Measurements from ENCODE around the gene PRC1.

The PRC1 gene

GRCh38 chr15:90921887-90922286, 72.4 kb downstream of the PRC1 start:
- DNase-seq (ENCODE audit: extremely low read depth, low read depth): no peak
- no peak overlapping the region for H3K4me3 ChIP-seq (replicated peaks; ENCODE audit: low read depth, low read length)
- TF ChIP-seq CTCF (IDR thresholded peaks at IDR 0.05; ENCODE audit: low read depth, low read length, missing control alignments): no peak

GRCh38 chr15:90918835-90919234, 75.5 kb downstream of the PRC1 start:
- H3K4me3 ChIP-seq (replicated peaks; ENCODE audit: low read depth, low read length): no peak overlapping the region
- TF ChIP-seq CTCF (IDR thresholded peaks at IDR 0.05; ENCODE audit: low read depth, low read length, missing control alignments): no peak
- DNase-seq (ENCODE audit: extremely low read depth, low read depth): no peak

GRCh38 chr15:90918034-90918788, 76.1 kb downstream of the PRC1 start:
- no peak for DNase-seq (ENCODE audit: extremely low read depth, low read depth)
- no peak overlapping the region for H3K4me3 ChIP-seq (replicated peaks; ENCODE audit: low read depth, low read length)
- no peak for TF ChIP-seq CTCF (IDR thresholded peaks at IDR 0.05; ENCODE audit: low read depth, low read length, missing control alignments)

GRCh38 chr15:90917569-90917968, 76.8 kb downstream of the PRC1 start:
- TF ChIP-seq CTCF (IDR thresholded peaks at IDR 0.05; ENCODE audit: low read depth, low read length, missing control alignments): no peak
- DNase-seq (ENCODE audit: extremely low read depth, low read depth): no peak
- H3K4me3 ChIP-seq (replicated peaks; ENCODE audit: low read depth, low read length): no peak overlapping the region

- no peak for DNase-seq (ENCODE audit: extremely low read depth, low read depth)
- TF ChIP-seq CTCF (IDR thresholded peaks at IDR 0.05; ENCODE audit: low read depth, low read length, missing control alignments): no peak
- H3K4me3 ChIP-seq (replicated peaks; ENCODE audit: low read depth, low read length): no peak overlapping the region
Observed at GRCh38 chr15:90916461-90916860, 77.9 kb downstream of the PRC1 start.
